IMR-90 (cell line): Measurements from ENCODE around the gene POR. TPM values are rescaled to one million over a fixed set of nuclear protein-coding genes. Genes with fewer than 3 reads are reported as not detected.

ENCODE experiments used
- ATAC-seq: fragments of 200-7000 bp; cut with Tn5 transposase; 2 replicates; pipeline ENCODE4 v1.9.1; 2020; ENCODE audit warnings: low read depth, mild to moderate bottlenecking, moderate library complexity
- BruUV-seq: library from RNA; stranded (reverse); fragments of 400-500 nt; replicated peaks from 2 replicates; lab custom pipeline; 2021; lab: Mats Ljungman, UMichigan
- CTCF ChIA-PET: fragments of 300-600 bp; formaldehyde crosslinking; extraction: SDS; loops from one replicate; lab custom pipeline; 2021; ENCODE audit warnings: antibody characterized with exemption; lab: Yijun Ruan, JAX
- POLR2A ChIA-PET: fragments of 300-600 bp; sonication (Branson Sonifier 250); formaldehyde crosslinking; loops from one replicate; lab custom pipeline; 2022; ENCODE audit warnings: antibody characterized with exemption; ENCODE audit not compliant: unreplicated experiment; lab: Charles Lee
- DNase-seq: peaks from one replicate; pipeline ENCODE4 v3.0.0; 2013
- H2AFZ ChIP-seq: replicated peaks from 2 replicates; pipeline ENCODE3; 2013; ENCODE audit warnings: low read length, mild to moderate bottlenecking; ENCODE audit not compliant: poor library complexity
- H2AK5ac ChIP-seq: 2 replicates; pipeline ENCODE4 v1.6.1; 2013; ENCODE audit warnings: low read depth, low read length, inconsistent platforms
- H2AK9ac ChIP-seq: replicated peaks from 2 replicates; pipeline ENCODE3; 2013; ENCODE audit warnings: mild to moderate bottlenecking, low read depth, low read length, moderate library complexity; ENCODE audit not compliant: poor library complexity
- H2BK120ac ChIP-seq: 2 replicates; pipeline ENCODE4 v1.6.1; 2013; ENCODE audit warnings: low read depth, low read length, inconsistent platforms
- H2BK15ac ChIP-seq: 3 replicates; pipeline ENCODE4 v1.6.1; 2013; ENCODE audit warnings: low read depth, low read length, inconsistent platforms
- H2BK20ac ChIP-seq: 2 replicates; pipeline ENCODE4 v1.6.1; 2013; ENCODE audit warnings: low read depth, mild to moderate bottlenecking, inconsistent platforms, low read length, moderate library complexity
- H2BK5ac ChIP-seq: 2 replicates; pipeline ENCODE4 v1.6.1; 2013; ENCODE audit warnings: mild to moderate bottlenecking, low read depth, low read length, inconsistent platforms; ENCODE audit not compliant: poor library complexity, severe bottlenecking
- H3K14ac ChIP-seq: replicated peaks from 2 replicates; pipeline ENCODE4 v1.6.1; 2013; ENCODE audit warnings: low read depth, low read length, inconsistent platforms
- H3K18ac ChIP-seq: 2 replicates; pipeline ENCODE4 v1.6.1; 2013; ENCODE audit warnings: low read depth, low read length, control low read depth
- H3K23ac ChIP-seq: 2 replicates; pipeline ENCODE4 v1.6.1; 2013; ENCODE audit warnings: low read depth, low read length, inconsistent platforms
- H3K27ac ChIP-seq: 2 replicates; pipeline ENCODE4 v1.5.1; 2013; ENCODE audit warnings: mild to moderate bottlenecking, control low read depth, low read length; ENCODE audit not compliant: insufficient read depth
- H3K27me3 ChIP-seq: 2 replicates; pipeline ENCODE4 v1.6.1; 2013; ENCODE audit warnings: low read length; ENCODE audit not compliant: control insufficient read depth, insufficient read depth
- H3K36me3 ChIP-seq: 2 replicates; pipeline ENCODE4 v1.6.1; 2013; ENCODE audit warnings: low read length, mixed read lengths; ENCODE audit not compliant: control insufficient read depth, insufficient read depth
- H3K4ac ChIP-seq: 2 replicates; pipeline ENCODE4 v1.6.1; 2013; ENCODE audit warnings: low read depth, low read length, inconsistent platforms
- H3K4me1 ChIP-seq: 2 replicates; pipeline ENCODE4 v1.6.1; 2013; ENCODE audit warnings: low read length, mixed read lengths; ENCODE audit not compliant: control insufficient read depth, insufficient read depth
- H3K4me2 ChIP-seq: 2 replicates; pipeline ENCODE4 v1.6.1; 2013; ENCODE audit warnings: low read depth, mild to moderate bottlenecking, control low read depth, low read length, moderate library complexity
- H3K4me3 ChIP-seq: 2 replicates; pipeline ENCODE4 v1.5.1; 2013; ENCODE audit warnings: low read depth, mild to moderate bottlenecking, control low read depth, low read length, moderate library complexity; ENCODE audit not compliant: insufficient read depth
- H3K56ac ChIP-seq: 2 replicates; pipeline ENCODE4 v1.6.1; 2013; ENCODE audit warnings: low read length, inconsistent platforms; ENCODE audit not compliant: insufficient read depth; ENCODE audit errors: extremely low read depth
- H3K79me1 ChIP-seq, 2 experiments: 2 replicates each; pipeline ENCODE4 v1.6.1; 2013; ENCODE audit warnings: low read length in 2 of 2, inconsistent platforms in 1 of 2, low read depth in 1 of 2
- H3K9ac ChIP-seq: 2 replicates; pipeline ENCODE4 v1.6.1; 2013; ENCODE audit warnings: low read depth, low read length, control low read depth
- H3K9me1 ChIP-seq: 2 replicates; pipeline ENCODE4 v1.6.1; 2013; ENCODE audit warnings: low read length, inconsistent platforms; ENCODE audit not compliant: insufficient read depth
- H3K9me3 ChIP-seq: 2 replicates; pipeline ENCODE4 v1.6.1; 2013; ENCODE audit warnings: low read length; ENCODE audit not compliant: control insufficient read depth, insufficient read depth
- H4K20me1 ChIP-seq: 2 replicates; pipeline ENCODE4 v1.6.1; 2013; ENCODE audit warnings: low read length, inconsistent platforms; ENCODE audit not compliant: insufficient read depth
- H4K5ac ChIP-seq: 2 replicates; pipeline ENCODE4 v1.6.1; 2013; ENCODE audit warnings: mild to moderate bottlenecking, low read depth, low read length, control low read depth
- H4K8ac ChIP-seq, 2 experiments: 2 replicates each; pipeline ENCODE4 v1.6.1; 2013; ENCODE audit warnings: low read depth in 2 of 2, low read length in 2 of 2, control low read depth in 1 of 2, inconsistent platforms in 1 of 2
- H4K91ac ChIP-seq: 2 replicates; pipeline ENCODE4 v1.6.1; 2013; ENCODE audit warnings: low read depth, low read length, inconsistent platforms; ENCODE audit not compliant: insufficient read depth
- BHLHE40 ChIP-seq: fragments of 150-350 bp; IDR thresholded peaks from 2 replicates; pipeline ENCODE4 v1.6.1; 2016; ENCODE audit warnings: mild to moderate bottlenecking, low read depth, low read length
- CEBPB ChIP-seq: IDR thresholded peaks from 2 replicates; pipeline ENCODE4 v1.6.1; 2012; ENCODE audit warnings: low read depth, low read length, improper control_type of control experiment
- CHD1 ChIP-seq: IDR thresholded peaks from 2 replicates; pipeline ENCODE4 v1.6.1; 2012; ENCODE audit warnings: low read depth, low read length, improper control_type of control experiment
- FOS ChIP-seq: fragments of 150-350 bp; IDR thresholded peaks from 2 replicates; pipeline ENCODE4 v1.6.1; 2016; ENCODE audit warnings: low read depth, low read length
- MAFK ChIP-seq: IDR thresholded peaks from 2 replicates; pipeline ENCODE4 v1.6.1; 2012; ENCODE audit warnings: low read depth, low read length, improper control_type of control experiment
- MAZ ChIP-seq: IDR thresholded peaks from 2 replicates; pipeline ENCODE4 v1.6.1; 2012; ENCODE audit warnings: low read depth, mild to moderate bottlenecking, low read length, improper control_type of control experiment, moderate library complexity, borderline replicate concordance
- MXI1 ChIP-seq: IDR thresholded peaks from 2 replicates; pipeline ENCODE4 v1.6.1; 2012; ENCODE audit warnings: low read depth, mild to moderate bottlenecking, low read length, moderate library complexity, borderline replicate concordance
- NFE2L2 ChIP-seq: fragments of 150-350 bp; IDR thresholded peaks from 2 replicates; pipeline ENCODE4 v1.6.1; 2016; ENCODE audit warnings: low read depth, mild to moderate bottlenecking, low read length
- POLR2A ChIP-seq: IDR thresholded peaks from 2 replicates; pipeline ENCODE4 v1.6.1; 2012; ENCODE audit warnings: mild to moderate bottlenecking, low read depth, low read length
- RAD21 ChIP-seq: IDR thresholded peaks from 2 replicates; pipeline ENCODE4 v1.6.1; 2012; ENCODE audit warnings: low read length, improper control_type of control experiment
- RCOR1 ChIP-seq: IDR thresholded peaks from 2 replicates; pipeline ENCODE4 v1.6.1; 2012; ENCODE audit warnings: mild to moderate bottlenecking, low read length, improper control_type of control experiment; ENCODE audit not compliant: insufficient replicate concordance
- RFX5 ChIP-seq: IDR thresholded peaks from 2 replicates; pipeline ENCODE4 v1.8.0; 2012; ENCODE audit warnings: low read depth, mild to moderate bottlenecking, low read length, moderate library complexity
- SMC3 ChIP-seq: fragments of 150-350 bp; IDR thresholded peaks from 2 replicates; pipeline ENCODE4 v1.6.1; 2016; ENCODE audit warnings: low read depth, mild to moderate bottlenecking, antibody characterized with exemption, low read length, moderate library complexity
- USF2 ChIP-seq: fragments of 150-350 bp; IDR thresholded peaks from 2 replicates; pipeline ENCODE4 v1.6.1; 2017; ENCODE audit warnings: mild to moderate bottlenecking, antibody characterized with exemption, low read length, low read depth
- WGBS, 2 experiments: methylation state at CpG; one replicate each; pipeline versions ENCODE4 v1.1.5 to v1.1.7; 2013; ENCODE audit warnings: missing lambda C conversion rate in 2 of 2; ENCODE audit not compliant: insufficient read length in 1 of 2; ENCODE audit errors: extremely low coverage in 2 of 2; 5-methylcytosine and 5-hydroxymethylcytosine counted together
- dilution Hi-C: fragments of 300-500 bp; cut with HindIII; formaldehyde crosslinking; loops from one replicate; pipeline ENCODE4 v1.14.3; 2018; ENCODE audit warnings: low sequenced_read_pairs; ENCODE audit not compliant: unreplicated experiment
- in situ Hi-C: fragments of 300-500 bp; cut with MboI; formaldehyde crosslinking; loops from 3 replicates; pipeline ENCODE4 v1.14.3; 2019; ENCODE audit warnings: low sequenced_read_pairs, inconsistent platforms, mixed read lengths
- intact Hi-C: fragments of 100-400 bp; cut with micrococcal nuclease; formaldehyde crosslinking; loops from 2 replicates; pipeline ENCODE4 v1.10.0; 2022
- polyA plus RNA-seq, 3 experiments: library from polyadenylated mRNA; depleted of rRNA; stranded (reverse); fragments of >200 nt; gene quantifications; 2 replicates each; pipeline ENCODE4 v1.2.3, GENCODE V29; 2012; ENCODE audit warnings: low replicate concordance in 1 of 3
- total RNA-seq: library from RNA; depleted of rRNA; stranded (reverse); fragments of >200 nt; gene quantifications from 2 replicates; pipeline ENCODE4 v1.2.3, GENCODE V29; 2012
- TF ChIP-seq, protein P1 (sequence below): conservative IDR thresholded peaks from 2 replicates; pipeline ENCODE4 v1.5.1; 2012; ENCODE audit warnings: mild to moderate bottlenecking, low read depth, low read length, improper control_type of control experiment
- TF ChIP-seq, protein P2 (sequence below): fragments of 150-350 bp; IDR thresholded peaks from 2 replicates; pipeline ENCODE4 v1.6.1; 2016; ENCODE audit warnings: low read depth, mild to moderate bottlenecking, low read length, moderate library complexity, borderline replicate concordance

Gene POR
- total and polyA plus RNA-seq, 2 of the 4 experiments (the other 2 are of a cell fraction), result 25.5 to 42.2 TPM

- no peak overlapping the region for H3K18ac ChIP-seq
- H3K4me2 ChIP-seq, result no peak overlapping the region
- dilution Hi-C loops (no loop called here), intact Hi-C loops (no loop called here), in situ Hi-C loops (no loop called here)
- no peak overlapping the region for H2AK5ac ChIP-seq
- no peak overlapping the region for H3K4ac ChIP-seq
- H3K4me3 ChIP-seq, result no peak overlapping the region
- no peak overlapping the region for H4K5ac ChIP-seq
- peaks cover 3% of the 10 kb centered on the region; the same call in 1 of the 2 replicates for H4K20me1 ChIP-seq
- no peak overlapping the region for H2BK5ac ChIP-seq
- ChIA-PET POLR2A (no interaction called here), CTCF (no interaction called here)
- no peak overlapping the region for H2AFZ ChIP-seq
- no peak overlapping the region for H2BK120ac ChIP-seq
- DNase-seq (no peak), ATAC-seq (no peak)
- H3K27ac ChIP-seq, result no peak overlapping the region
- H3K14ac ChIP-seq, result no peak overlapping the region
- no peak overlapping the region for H3K56ac ChIP-seq
- H4K91ac ChIP-seq, result no peak overlapping the region
- H4K8ac ChIP-seq, result no peak overlapping the region
- peaks cover 2% of the 10 kb centered on the region; the same call in 1 of the 2 replicates for H3K9me3 ChIP-seq
- no TSS peak for BruUV-seq
- TF ChIP-seq MXI1 (no peak), CEBPB (no peak), BHLHE40 (no peak), NFE2L2 (no peak), RFX5 (no peak), CHD1 (no peak), MAZ (no peak), MAFK (no peak), FOS (no peak), SMC3 (no peak), POLR2A (no peak), RCOR1 (no peak), USF2 (no peak), RAD21 (no peak)
- TF ChIP-seq, protein P1, sequence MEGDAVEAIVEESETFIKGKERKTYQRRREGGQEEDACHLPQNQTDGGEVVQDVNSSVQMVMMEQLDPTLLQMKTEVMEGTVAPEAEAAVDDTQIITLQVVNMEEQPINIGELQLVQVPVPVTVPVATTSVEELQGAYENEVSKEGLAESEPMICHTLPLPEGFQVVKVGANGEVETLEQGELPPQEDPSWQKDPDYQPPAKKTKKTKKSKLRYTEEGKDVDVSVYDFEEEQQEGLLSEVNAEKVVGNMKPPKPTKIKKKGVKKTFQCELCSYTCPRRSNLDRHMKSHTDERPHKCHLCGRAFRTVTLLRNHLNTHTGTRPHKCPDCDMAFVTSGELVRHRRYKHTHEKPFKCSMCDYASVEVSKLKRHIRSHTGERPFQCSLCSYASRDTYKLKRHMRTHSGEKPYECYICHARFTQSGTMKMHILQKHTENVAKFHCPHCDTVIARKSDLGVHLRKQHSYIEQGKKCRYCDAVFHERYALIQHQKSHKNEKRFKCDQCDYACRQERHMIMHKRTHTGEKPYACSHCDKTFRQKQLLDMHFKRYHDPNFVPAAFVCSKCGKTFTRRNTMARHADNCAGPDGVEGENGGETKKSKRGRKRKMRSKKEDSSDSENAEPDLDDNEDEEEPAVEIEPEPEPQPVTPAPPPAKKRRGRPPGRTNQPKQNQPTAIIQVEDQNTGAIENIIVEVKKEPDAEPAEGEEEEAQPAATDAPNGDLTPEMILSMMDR, result no peak
- TF ChIP-seq, protein P2, sequence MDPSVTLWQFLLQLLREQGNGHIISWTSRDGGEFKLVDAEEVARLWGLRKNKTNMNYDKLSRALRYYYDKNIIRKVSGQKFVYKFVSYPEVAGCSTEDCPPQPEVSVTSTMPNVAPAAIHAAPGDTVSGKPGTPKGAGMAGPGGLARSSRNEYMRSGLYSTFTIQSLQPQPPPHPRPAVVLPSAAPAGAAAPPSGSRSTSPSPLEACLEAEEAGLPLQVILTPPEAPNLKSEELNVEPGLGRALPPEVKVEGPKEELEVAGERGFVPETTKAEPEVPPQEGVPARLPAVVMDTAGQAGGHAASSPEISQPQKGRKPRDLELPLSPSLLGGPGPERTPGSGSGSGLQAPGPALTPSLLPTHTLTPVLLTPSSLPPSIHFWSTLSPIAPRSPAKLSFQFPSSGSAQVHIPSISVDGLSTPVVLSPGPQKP, result no peak
- peaks cover 4% of the 10 kb centered on the region; the same call in 1 of the 2 replicates for H3K36me3 ChIP-seq
- peaks cover 4% of the 10 kb centered on the region; the same call in 1 of the 2 replicates for H3K4me1 ChIP-seq
- no peak overlapping the region for H2BK15ac ChIP-seq
- no CpG with 5 or more reads among the region's 1 CpG for WGBS, 2 experiments
- peaks cover 3 to 54% of the 10 kb centered on the region in 2 experiments; a peak in 3 of 4 replicates for H3K79me1 ChIP-seq
- H2BK20ac ChIP-seq, result no peak overlapping the region
- peaks cover 12% of the 10 kb centered on the region for H3K9me1 ChIP-seq
- no peaks in the 10 kb centered on the region for H3K27me3 ChIP-seq
- H2AK9ac ChIP-seq, result no peak overlapping the region
- no peak overlapping the region for H3K9ac ChIP-seq
- H3K23ac ChIP-seq, result no peak overlapping the region
These were observed 29.6 kb downstream of the POR start for GRCh38 chr7:75944507-75944906.
